PFSK-1 (cell line): ENCODE results near the gene DISP3.

Experiments
- POLR2AphosphoS5 ChIP-seq: IDR thresholded peaks from 2 replicates; pipeline ENCODE4 v1.6.1; 2012; ENCODE audit warnings: low read depth, mild to moderate bottlenecking, control low read depth, low read length, moderate library complexity
- REST ChIP-seq, 2 experiments: IDR thresholded peaks; 2 replicates each; pipeline versions ENCODE4 v1.6.1 to v1.8.0; 2011 to 2012; ENCODE audit warnings: low read depth in 2 of 2, low read length in 2 of 2, control low read depth in 1 of 2, inconsistent platforms in 1 of 2, mild to moderate bottlenecking in 1 of 2, moderate library complexity in 1 of 2; ENCODE audit not compliant: insufficient read depth in 1 of 2
- SIN3A ChIP-seq: IDR thresholded peaks from 2 replicates; pipeline ENCODE4 v1.6.1; 2012; ENCODE audit warnings: mild to moderate bottlenecking, low read length, moderate library complexity, borderline replicate concordance; ENCODE audit not compliant: insufficient read depth

GRCh38 chr1:11579506-11579905 is 100.6 kb downstream of the DISP3 start:
- TF ChIP-seq POLR2AphosphoS5, result no peak
- TF ChIP-seq REST (IDR thresholded peaks at IDR 0.05; ENCODE audit: insufficient read depth in 1 of 2, low read depth in 2 of 2, low read length in 2 of 2), result no peak
- no peak for TF ChIP-seq SIN3A
